Neural crest cell (in vitro differentiated cells): ENCODE data around the gene SOX2. TPM values are rescaled to one million over a fixed set of nuclear protein-coding genes. Genes with fewer than 3 reads are reported as not detected.
A peak's percentile ranks its signal among the peaks of the same experiment; 100 is the strongest.

ENCODE experiments used
- DNase-seq: peaks from one replicate; pipeline ENCODE4 v3.0.0; 2021; ENCODE audit warnings: low read depth, mixed read lengths, low spot score
- H3K27ac Mint-ChIP-seq: one replicate; pipeline ENCODE4 v1.8.0; 2021; ENCODE audit warnings: mild to moderate bottlenecking, mixed read lengths; ENCODE audit not compliant: unreplicated experiment
- H3K27me3 Mint-ChIP-seq: 2 replicates; pipeline ENCODE4 v1.8.0; 2021; ENCODE audit warnings: low read depth, mild to moderate bottlenecking, mixed read lengths
- H3K36me3 Mint-ChIP-seq: 2 replicates; pipeline ENCODE4 v1.8.0; 2021; ENCODE audit warnings: low read depth, mild to moderate bottlenecking, mixed read lengths
- H3K4me1 Mint-ChIP-seq: 2 replicates; pipeline ENCODE4 v1.8.0; 2021; ENCODE audit warnings: mixed read lengths
- H3K4me3 Mint-ChIP-seq: one replicate; pipeline ENCODE4 v1.8.0; 2021; ENCODE audit warnings: mild to moderate bottlenecking, mixed read lengths
- H3K9me3 Mint-ChIP-seq: 2 replicates; pipeline ENCODE4 v1.8.0; 2021; ENCODE audit warnings: mixed read lengths
- total RNA-seq: library from RNA; stranded (reverse); gene quantifications from 2 replicates; pipeline ENCODE4 v1.2.1, GENCODE V29; 2021
- TF ChIP-seq, protein P1 (sequence below): fragments of 200-600 bp; sonication (generic); conservative IDR thresholded peaks from 2 replicates; pipeline ENCODE4 v1.5.0; 2021; ENCODE audit warnings: antibody characterized with exemption, mild to moderate bottlenecking

Gene SOX2
- total RNA-seq, 1 donor from 2014 or later = 105 TPM

DNA sequence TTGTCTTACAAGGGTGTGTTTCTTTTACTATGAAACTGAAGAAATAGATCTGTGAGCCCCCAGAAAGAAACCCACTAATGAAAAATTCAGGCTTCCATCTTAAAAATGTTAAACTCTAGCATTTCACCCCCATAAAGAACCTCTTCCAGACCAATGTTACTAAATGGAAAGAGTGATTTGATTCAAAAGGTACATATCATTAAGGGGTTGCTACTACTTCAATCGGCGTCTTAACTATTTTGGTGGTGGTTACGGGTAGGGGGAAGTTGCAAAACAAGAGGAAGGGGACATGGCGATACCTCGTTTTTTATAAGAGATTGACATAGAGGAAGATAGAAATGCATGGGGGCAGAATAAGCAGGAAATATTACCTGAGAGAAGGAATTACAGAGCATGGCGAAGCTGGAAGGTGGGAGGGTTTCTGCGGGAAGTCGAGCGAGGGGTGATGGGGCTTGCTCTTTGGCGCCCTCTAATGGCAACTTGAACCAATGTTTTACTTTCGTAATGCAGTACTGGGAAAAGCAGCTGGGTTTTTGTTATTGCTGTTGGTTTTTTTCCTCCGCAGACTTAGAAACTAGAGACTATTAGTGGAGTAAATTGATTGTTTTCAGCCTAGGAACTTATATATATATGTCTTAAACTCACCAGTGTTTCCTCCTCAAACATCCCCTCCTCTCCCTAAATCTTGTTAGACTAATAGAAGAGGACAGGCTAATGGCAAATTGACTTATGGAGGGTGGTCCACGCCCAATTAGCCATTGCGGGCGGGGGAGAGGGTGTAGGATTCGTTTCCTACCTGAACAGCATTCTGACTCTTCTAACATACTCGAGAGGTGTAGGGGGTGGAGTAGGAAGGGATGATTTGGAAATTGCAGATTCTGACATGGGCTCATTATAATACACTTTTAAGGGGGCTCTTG is 11.3 kb upstream of the SOX2 start:
- Mint-ChIP-seq H3K27ac (peak overlapping the region; percentile 70), H3K4me1 (peaks cover 65% of the 10 kb centered on the region), H3K36me3 (peaks cover 10% of the 10 kb centered on the region), H3K4me3 (peak overlapping the region; percentile 84), H3K9me3 (peaks cover 3% of the 10 kb centered on the region), H3K27me3 (no peaks in the 10 kb centered on the region)
- DNase-seq = peak; percentile 70
- TF ChIP-seq, protein P1, sequence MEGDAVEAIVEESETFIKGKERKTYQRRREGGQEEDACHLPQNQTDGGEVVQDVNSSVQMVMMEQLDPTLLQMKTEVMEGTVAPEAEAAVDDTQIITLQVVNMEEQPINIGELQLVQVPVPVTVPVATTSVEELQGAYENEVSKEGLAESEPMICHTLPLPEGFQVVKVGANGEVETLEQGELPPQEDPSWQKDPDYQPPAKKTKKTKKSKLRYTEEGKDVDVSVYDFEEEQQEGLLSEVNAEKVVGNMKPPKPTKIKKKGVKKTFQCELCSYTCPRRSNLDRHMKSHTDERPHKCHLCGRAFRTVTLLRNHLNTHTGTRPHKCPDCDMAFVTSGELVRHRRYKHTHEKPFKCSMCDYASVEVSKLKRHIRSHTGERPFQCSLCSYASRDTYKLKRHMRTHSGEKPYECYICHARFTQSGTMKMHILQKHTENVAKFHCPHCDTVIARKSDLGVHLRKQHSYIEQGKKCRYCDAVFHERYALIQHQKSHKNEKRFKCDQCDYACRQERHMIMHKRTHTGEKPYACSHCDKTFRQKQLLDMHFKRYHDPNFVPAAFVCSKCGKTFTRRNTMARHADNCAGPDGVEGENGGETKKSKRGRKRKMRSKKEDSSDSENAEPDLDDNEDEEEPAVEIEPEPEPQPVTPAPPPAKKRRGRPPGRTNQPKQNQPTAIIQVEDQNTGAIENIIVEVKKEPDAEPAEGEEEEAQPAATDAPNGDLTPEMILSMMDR = peak; percentile 92

- TF ChIP-seq, protein P1 = no peak
- Mint-ChIP-seq H3K27ac (no peak overlapping the region), H3K4me1 (peaks cover 69% of the 10 kb centered on the region), H3K4me3 (peak overlapping the region; percentile 84), H3K9me3 (peaks cover 3% of the 10 kb centered on the region), H3K36me3 (peaks cover 12% of the 10 kb centered on the region), H3K27me3 (no peaks in the 10 kb centered on the region)
- no peak for DNase-seq
Measured at GRCh38 chr3:181701096-181701495, 10.6 kb upstream of the SOX2 start.

- peaks cover 3% of the 10 kb centered on the region for H3K9me3 Mint-ChIP-seq
- no peaks in the 10 kb centered on the region for H3K27me3 Mint-ChIP-seq
- peak overlapping the region; percentile 11 for H3K4me3 Mint-ChIP-seq
- no peak for DNase-seq
- TF ChIP-seq, protein P1 = no peak
- peaks cover 10% of the 10 kb centered on the region for H3K36me3 Mint-ChIP-seq
- H3K27ac Mint-ChIP-seq = no peak overlapping the region
- peaks cover 71% of the 10 kb centered on the region for H3K4me1 Mint-ChIP-seq
Measured at GRCh38 chr3:181703601-181704420, 7.9 kb upstream of the SOX2 start.

- Mint-ChIP-seq H3K4me1 (peaks cover 65% of the 10 kb centered on the region), H3K36me3 (peaks cover 10% of the 10 kb centered on the region), H3K9me3 (peaks cover 3% of the 10 kb centered on the region), H3K27me3 (no peaks in the 10 kb centered on the region), H3K4me3 (peak overlapping the region; percentile 35), H3K27ac (no peak overlapping the region)
- DNase-seq = no peak
- TF ChIP-seq, protein P1 = no peak
Measured at GRCh38 chr3:181704421-181705085, 7.2 kb upstream of the SOX2 start.

GRCh38 chr3:181705086-181705480 is 6.6 kb upstream of the SOX2 start:
- no peak for DNase-seq
- Mint-ChIP-seq H3K27ac (no peak overlapping the region), H3K4me3 (peak overlapping the region; percentile 35), H3K36me3 (peaks cover 10% of the 10 kb centered on the region), H3K9me3 (peaks cover 3% of the 10 kb centered on the region), H3K4me1 (peaks cover 65% of the 10 kb centered on the region), H3K27me3 (no peaks in the 10 kb centered on the region)
- TF ChIP-seq, protein P1 = no peak
